K562 (cell line): ENCODE measurements around the gene APOBEC3F. TPM values are rescaled to one million over a fixed set of nuclear protein-coding genes. Genes with fewer than 3 reads are reported as not detected.
"Not testable (repeated sequence)": the region's sequence is repeated elsewhere in the genome, so short reads cannot be mapped to it uniquely, and the experiment has no call there.

Experiments
- ATAC-seq: fragments of 200-7000 bp; cut with Tn5 transposase; 3 replicates; pipeline ENCODE4 v1.9.1; 2020; ENCODE audit warnings: moderate library complexity
- BruUV-seq: library from RNA; stranded (reverse); fragments of 400-500 nt; replicated peaks from 2 replicates; lab custom pipeline; 2021; lab: Mats Ljungman, UMichigan
- CTCF ChIA-PET: fragments of 300-600 bp; formaldehyde crosslinking; extraction: SDS; loops from one replicate; lab custom pipeline; 2021; ENCODE audit warnings: low intra/inter-chr PET ratio; lab: Yijun Ruan, JAX
- POLR2A ChIA-PET: fragments of 300-600, 350-650 bp; sonication (Branson Sonifier 250); formaldehyde crosslinking; extraction: SDS; loops from one replicate; lab custom pipeline; 2021; ENCODE audit warnings: antibody characterized with exemption, inconsistent platforms; lab: Yijun Ruan, JAX
- DNase-seq, 4 experiments: peaks; one replicate each; pipeline versions ENCODE4 v3.0.0 to v3.0.0-alpha.2; 2011 to 2018; ENCODE audit warnings: low spot score in 3 of 4, mixed read lengths in 3 of 4; ENCODE audit errors: extremely low read depth in 1 of 4
- FAIRE-seq: peaks from 2 replicates; lab custom pipeline; 2011; peaks lifted over from hg19 to GRCh38; lab: Jason Lieb, UNC
- H2AFZ ChIP-seq: 2 replicates; pipeline ENCODE4 v1.6.0; 2011; ENCODE audit warnings: low read depth, low read length, control low read depth, inconsistent platforms
- H3K27ac ChIP-seq: fragments of 200-600 bp; 3 replicates; pipeline ENCODE4 v1.8.0; 2011; ENCODE audit warnings: low read depth, mild to moderate bottlenecking, control low read depth, inconsistent platforms, low read length, moderate library complexity, mixed read lengths; ENCODE audit errors: extremely low read depth
- H3K27me3 ChIP-seq, 2 experiments: fragments of 300-600 bp in 1 of 2; 2 replicates in 1 of 2; 3 replicates in 1 of 2; pipeline versions ENCODE4 v1.6.0 to v1.8.0; 2011; ENCODE audit warnings: inconsistent platforms in 2 of 2, low read length in 2 of 2, mild to moderate bottlenecking in 1 of 2, mixed read lengths in 1 of 2, moderate library complexity in 1 of 2; ENCODE audit not compliant: control insufficient read depth in 2 of 2, insufficient read depth in 2 of 2
- H3K36me3 ChIP-seq: fragments of 300-600 bp; 3 replicates; pipeline ENCODE4 v1.8.0; 2011; ENCODE audit warnings: mild to moderate bottlenecking, low read length, inconsistent platforms; ENCODE audit not compliant: control insufficient read depth, insufficient read depth
- H3K4me1 ChIP-seq, 2 experiments: fragments of 200-600 bp in 1 of 2; replicated peaks in 1 of 2; 2 replicates in 1 of 2; 3 replicates in 1 of 2; pipeline versions ENCODE4 v1.5.1 to v1.8.0; 2011; ENCODE audit warnings: inconsistent platforms in 2 of 2, low read length in 2 of 2, mild to moderate bottlenecking in 1 of 2, mixed read lengths in 1 of 2, moderate library complexity in 1 of 2; ENCODE audit not compliant: control insufficient read depth in 2 of 2, insufficient read depth in 2 of 2
- H3K4me2 ChIP-seq: 2 replicates; pipeline ENCODE4 v1.6.1; 2011; ENCODE audit warnings: low read length, control low read depth, inconsistent platforms, mixed read lengths; ENCODE audit not compliant: insufficient read depth
- H3K4me3 ChIP-seq: fragments of 200-600 bp; sonication (generic), shearing (Covaris generic); 2 replicates; pipeline ENCODE4 v1.5.1; 2016; ENCODE audit warnings: control low read depth, inconsistent platforms
- H3K79me2 ChIP-seq: fragments of 200-600 bp; 3 replicates; pipeline ENCODE4 v1.8.0; 2011; ENCODE audit warnings: low read length, inconsistent platforms; ENCODE audit not compliant: control insufficient read depth, insufficient read depth
- H3K9ac ChIP-seq, 2 experiments: 2 replicates each; pipeline versions ENCODE4 v1.6.0 to v1.6.1; 2011; ENCODE audit warnings: low read depth in 2 of 2, low read length in 2 of 2, control low read depth in 1 of 2, inconsistent platforms in 1 of 2, mild to moderate bottlenecking in 1 of 2, mixed read lengths in 1 of 2; ENCODE audit not compliant: insufficient read depth in 1 of 2
- H3K9me1 ChIP-seq: one replicate; pipeline ENCODE4 v1.6.0; 2011; ENCODE audit warnings: inconsistent platforms, mild to moderate bottlenecking, low read length, moderate library complexity; ENCODE audit not compliant: control insufficient read depth, insufficient read depth
- H3K9me3 ChIP-seq: replicated peaks from 2 replicates; pipeline ENCODE4 v1.5.1; 2011; ENCODE audit warnings: low read depth, low read length, inconsistent platforms; ENCODE audit not compliant: control insufficient read depth, insufficient read depth
- H4K20me1 ChIP-seq: replicated peaks from 2 replicates; pipeline ENCODE4 v1.6.1; 2011; ENCODE audit warnings: low read length, inconsistent platforms, mixed read lengths; ENCODE audit not compliant: control insufficient read depth, insufficient read depth
- NFRKB ChIP-seq: fragments of 450-650 bp; IDR thresholded peaks from 2 replicates; pipeline ENCODE4 v1.6.1; 2016; ENCODE audit warnings: low read depth
- ZBTB7A ChIP-seq: IDR thresholded peaks from 2 replicates; pipeline ENCODE4 v1.6.1; 2011; ENCODE audit warnings: low read depth, mild to moderate bottlenecking, low read length, moderate library complexity, borderline replicate concordance; ENCODE audit not compliant: control insufficient read depth
- WGBS: fragments of 100-300 bp; shearing (Covaris generic); methylation state at CpG from one replicate; pipeline ENCODE4 v1.1.6; 2016; ENCODE audit warnings: low coverage, mixed read lengths; ENCODE audit not compliant: insufficient coverage; ENCODE audit errors: missing lambda C conversion rate; 5-methylcytosine and 5-hydroxymethylcytosine counted together
- in situ Hi-C: fragments of 300-500 bp; cut with MboI; formaldehyde crosslinking; loops from 4 replicates; pipeline ENCODE4 v1.15.0; 2018; ENCODE audit warnings: inconsistent platforms, mixed read lengths
- intact Hi-C: fragments of 100-400 bp; cut with micrococcal nuclease; formaldehyde crosslinking; loops from 2 replicates; pipeline ENCODE4 v1.14.2; 2022
- polyA plus RNA-seq, 8 experiments: library from polyadenylated mRNA; depleted of rRNA in 4 of 8; stranded (reverse) in 5 of 8; unstranded in 3 of 8; fragments of >200 nt; fragmentation: Nextera tagmentation in 2 of 8; fragmentation: Illumina TruSeq in 1 of 8; extraction: Ambion mirVana in 2 of 8; extraction: Trizol in 1 of 8; gene quantifications; 2 replicates each; pipeline versions ENCODE4 v1.2.1 to v1.2.3, GENCODE V29; 2011 to 2014; ENCODE audit warnings: inconsistent platforms in 1 of 8, missing spikeins in 1 of 8
- total RNA-seq, 7 experiments: library from RNA; depleted of rRNA in 6 of 7; stranded (reverse); fragments of >200 nt in 6 of 7; fragmentation: Illumina TruSeq in 2 of 7; extraction: Trizol in 2 of 7; gene quantifications; 2 replicates each; pipeline versions ENCODE4 v1.2.1 to v1.2.3, GENCODE V29; 2011 to 2021; ENCODE audit warnings: low replicate concordance in 1 of 7
- TF ChIP-seq, protein P1 (sequence below), 3 experiments: fragments of 200-800 bp in 1 of 3; sonication (Bioruptor generic) in 1 of 3; sonication (generic) in 1 of 3; formaldehyde crosslinking in 1 of 3; IDR thresholded peaks; 2 replicates each; pipeline versions ENCODE4 v1.6.1 to v1.8.0; 2016 to 2022; ENCODE audit warnings: mild to moderate bottlenecking in 2 of 3, missing compliant biosample characterization in 2 of 3, missing genetic modification characterization in 2 of 3, missing genetic modification reagents in 1 of 3

The APOBEC3F gene
- total and polyA plus RNA-seq, 9 of the 15 experiments (the other 6 are each of a cell fraction or from before 2014, with no cell fraction given), result 1.1 to 3.3 (median 1.9) TPM

DNA sequence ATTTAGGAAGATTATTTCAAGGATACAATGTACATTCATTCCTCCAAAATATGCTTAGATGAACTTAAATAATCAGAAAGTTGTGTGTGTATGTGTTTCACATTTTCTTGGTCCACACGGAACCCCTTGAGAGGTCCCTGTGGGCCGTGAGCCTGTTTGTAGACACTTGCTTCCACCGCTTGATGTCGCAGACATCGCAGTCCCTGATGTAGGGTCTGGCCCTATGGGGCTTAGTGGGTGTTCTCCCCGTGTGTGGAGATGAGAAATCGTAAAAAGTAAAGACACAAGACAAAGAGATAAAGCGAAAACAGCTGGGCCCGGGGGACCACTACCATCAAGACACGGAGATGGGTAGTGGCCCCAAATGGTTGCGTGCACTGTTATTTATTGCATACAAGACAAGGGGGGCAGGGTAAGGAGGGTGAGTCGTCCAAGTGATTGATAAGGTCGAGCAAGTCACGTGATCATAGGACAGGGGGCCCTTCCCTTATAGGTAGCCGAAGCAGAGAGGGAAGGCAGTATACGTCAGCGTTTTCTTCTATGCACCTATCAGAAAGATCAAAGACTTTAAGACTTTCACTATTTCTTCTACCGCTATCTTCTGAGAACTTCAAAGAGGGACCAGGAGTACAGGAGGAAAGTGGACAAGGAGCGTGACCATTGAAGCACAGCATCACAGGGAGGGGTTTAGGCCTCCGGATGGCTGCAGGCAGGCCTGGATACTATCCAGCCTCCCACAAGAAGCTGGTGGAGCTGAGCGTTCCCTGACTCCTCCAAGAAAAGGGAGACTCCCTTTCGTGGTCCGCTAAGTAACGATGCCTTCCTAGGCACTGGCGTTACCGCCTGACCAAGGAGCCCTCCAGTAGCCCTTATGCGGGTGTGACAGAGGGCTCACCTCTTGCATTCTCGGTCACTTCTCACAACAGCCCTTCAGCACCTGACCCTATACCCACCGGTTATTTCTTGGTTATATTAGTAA lies 27.8 kb upstream of the APOBEC3F start (continued):
- TF ChIP-seq, protein P1, sequence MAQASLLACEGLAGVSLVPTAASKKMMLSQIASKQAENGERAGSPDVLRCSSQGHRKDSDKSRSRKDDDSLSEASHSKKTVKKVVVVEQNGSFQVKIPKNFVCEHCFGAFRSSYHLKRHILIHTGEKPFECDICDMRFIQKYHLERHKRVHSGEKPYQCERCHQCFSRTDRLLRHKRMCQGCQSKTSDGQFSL (CRISPR knock-in tag; IDR thresholded peaks at IDR 0.05), result no peak
- TF ChIP-seq, protein P1 (tag; IDR thresholded peaks at IDR 0.05), result no peak

DNA sequence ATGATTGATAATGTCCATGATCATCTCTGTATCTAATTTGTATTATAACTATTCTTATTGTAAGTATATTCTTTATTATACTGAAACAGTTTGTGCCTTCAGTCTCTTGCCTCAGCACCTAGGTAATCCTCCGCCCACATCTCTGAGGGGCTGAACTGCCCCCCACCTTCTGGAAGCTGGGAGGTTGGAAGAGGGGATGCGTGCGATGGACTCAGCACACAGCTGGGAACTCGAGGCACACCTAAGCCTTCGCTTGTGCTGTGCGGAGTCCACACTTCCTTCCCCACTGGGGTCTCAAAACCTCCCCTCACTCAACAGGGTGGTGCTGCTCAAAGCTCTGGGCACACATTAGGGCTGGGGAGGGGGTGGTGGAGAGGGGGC lies 27.1 kb upstream of the APOBEC3F start:
- 10% methylated on average over 6 of the region's 6 CpGs for WGBS
- in situ Hi-C loops, result loop anchor here (5.0 to 25.0 kb wide), 2 partner anchors 104 to 951 kb away; partner anchors contain the start of gene PICK1

More for the DNA sequence above, 27.1 kb upstream of the APOBEC3F start:
- Histone ChIP-seq H3K4me1 (peaks cover 13 to 44% of the 10 kb centered on the region in 2 experiments; a peak in 4 of 5 replicates), H3K9ac (peak overlapping the region; percentile 50 to 53; a peak in 3 of 4 replicates), H3K27ac (peak overlapping the region; percentile 89), H3K4me2 (peak overlapping the region; percentile 73), H3K79me2 (peaks cover 35% of the 10 kb centered on the region), H2AFZ (peak overlapping the region; percentile 82), H3K4me3 (peak overlapping the region; percentile 75)
- peak in 1 of 4 experiments; percentile 35 for DNase-seq
- H3K27me3 ChIP-seq, FAIRE-seq, BruUV-seq, H3K9me1 ChIP-seq, H3K36me3 ChIP-seq, H3K9me3 ChIP-seq, CTCF ChIA-PET, H4K20me1 ChIP-seq: not testable (repeated sequence)
- intact Hi-C loops, result loop anchor here (2.0 to 10.0 kb wide), 3 partner anchors 51 to 141 kb away; partner anchors contain the start of gene CBX6
- peak; percentile 45 for ATAC-seq
- 0 out of 2 replicates have a peak, but pooled peaks have one; percentile 21 for TF ChIP-seq NFRKB
- TF ChIP-seq ZBTB7A, result peak; percentile 15; the same call in 1 of the 2 replicates
- POLR2A ChIA-PET, result interaction anchor here (0.6 to 1.1 kb wide), 3 partner anchors 114 to 306 kb away, joined by 3 to 5 read pairs (median 3); partner anchors contain the start of gene RPL3
